WTC11 (cell line): Measurements from ENCODE around the gene TUT4. TPM values are rescaled to one million over a fixed set of nuclear protein-coding genes. Genes with fewer than 3 reads are reported as not detected.

ENCODE experiments used
- ATAC-seq: fragments of 200-7000 bp; cut with Tn5 transposase; 2 replicates; pipeline ENCODE4 v1.10.0; 2021; ENCODE audit warnings: mild to moderate bottlenecking, moderate library complexity
- CTCF ChIA-PET: fragments of 300-600 bp; sonication (Branson Sonifier 250); formaldehyde crosslinking; loops from one replicate; lab custom pipeline; 2021; ENCODE audit warnings: antibody characterized with exemption; lab: Charles Lee
- POLR2A ChIA-PET: fragments of 350-600 bp; sonication (Branson Sonifier 250); formaldehyde crosslinking; loops from one replicate; lab custom pipeline; 2021; ENCODE audit warnings: antibody characterized with exemption; lab: Charles Lee
- DNase-seq: peaks from one replicate; pipeline ENCODE4 v3.0.0; 2021; ENCODE audit warnings: low spot score
- H3K27ac Mint-ChIP-seq: 2 replicates; pipeline ENCODE4 v1.8.0; 2021; ENCODE audit warnings: mixed read lengths
- H3K27me3 Mint-ChIP-seq: 2 replicates; pipeline ENCODE4 v1.8.0; 2021; ENCODE audit warnings: low read depth, mild to moderate bottlenecking, moderate library complexity, mixed read lengths
- H3K36me3 Mint-ChIP-seq: 2 replicates; pipeline ENCODE4 v1.8.0; 2021; ENCODE audit warnings: mixed read lengths
- H3K4me1 Mint-ChIP-seq: 2 replicates; pipeline ENCODE4 v1.8.0; 2022; ENCODE audit warnings: mixed read lengths
- H3K4me3 Mint-ChIP-seq: 2 replicates; pipeline ENCODE4 v1.8.0; 2021; ENCODE audit warnings: mild to moderate bottlenecking, moderate library complexity, mixed read lengths
- H3K9me3 Mint-ChIP-seq: 2 replicates; pipeline ENCODE4 v1.8.0; 2021; ENCODE audit warnings: mixed read lengths
- ATF1 ChIP-seq: sonication (generic); formaldehyde crosslinking; IDR thresholded peaks from 2 replicates; pipeline ENCODE4 v1.8.1; 2023; ENCODE audit warnings: mild to moderate bottlenecking, moderate library complexity, missing genetic modification reagents
- CBFB ChIP-seq: sonication (generic); formaldehyde crosslinking; IDR thresholded peaks from 2 replicates; pipeline ENCODE4 v1.8.1; 2022; ENCODE audit warnings: mild to moderate bottlenecking, low read depth, missing genetic modification reagents
- FOXJ3 ChIP-seq: sonication (generic); formaldehyde crosslinking; IDR thresholded peaks from 2 replicates; pipeline ENCODE4 v1.9.0; 2021; ENCODE audit warnings: missing genetic modification reagents, mild to moderate bottlenecking, borderline replicate concordance
- NFE2L1 ChIP-seq: sonication (generic); formaldehyde crosslinking; IDR thresholded peaks from 2 replicates; pipeline ENCODE4 v1.8.1; 2023; ENCODE audit warnings: missing genetic modification reagents
- SOX15 ChIP-seq: fragments of 250-450 bp; sonication (Bioruptor Pico); IDR thresholded peaks from 2 replicates; pipeline ENCODE4 v1.9.0; 2021; ENCODE audit warnings: mild to moderate bottlenecking
- SP1 ChIP-seq: sonication (generic); formaldehyde crosslinking; conservative IDR thresholded peaks from 2 replicates; pipeline ENCODE4 v1.8.1; 2022; ENCODE audit warnings: missing genetic modification reagents
- TEAD1 ChIP-seq: sonication (generic); formaldehyde crosslinking; IDR thresholded peaks from 2 replicates; pipeline ENCODE4 v1.8.0; 2022; ENCODE audit warnings: mild to moderate bottlenecking, missing genetic modification reagents
- ZNF121 ChIP-seq: sonication (generic); formaldehyde crosslinking; IDR thresholded peaks from 2 replicates; pipeline ENCODE4 v1.8.0; 2023; ENCODE audit warnings: missing genetic modification reagents
- ZNF232 ChIP-seq: sonication (generic); formaldehyde crosslinking; IDR thresholded peaks from 2 replicates; pipeline ENCODE4 v1.8.0; 2022; ENCODE audit warnings: mild to moderate bottlenecking, missing genetic modification reagents
- ZNF263 ChIP-seq: sonication (generic); formaldehyde crosslinking; IDR thresholded peaks from 2 replicates; pipeline ENCODE4 v1.8.1; 2022; ENCODE audit warnings: low read depth, mild to moderate bottlenecking, moderate library complexity, missing genetic modification reagents
- total RNA-seq: library from RNA; stranded (reverse); gene quantifications from 3 replicates; pipeline ENCODE4 v1.2.3, GENCODE V29; 2021
- TF ChIP-seq, protein P1 (sequence below): sonication (generic); formaldehyde crosslinking; IDR thresholded peaks from 2 replicates; pipeline ENCODE4 v1.8.1; 2022; ENCODE audit warnings: mild to moderate bottlenecking, moderate library complexity, missing genetic modification reagents
- TF ChIP-seq, protein P2 (sequence below): sonication (generic); formaldehyde crosslinking; IDR thresholded peaks from 2 replicates; pipeline ENCODE4 v1.8.0; 2023; ENCODE audit warnings: missing genetic modification reagents
- TF ChIP-seq, protein P3 (sequence below): sonication (generic); formaldehyde crosslinking; IDR thresholded peaks from 2 replicates; pipeline ENCODE4 v1.8.0; 2023; ENCODE audit warnings: mild to moderate bottlenecking, missing genetic modification reagents
- TF ChIP-seq, protein P4 (sequence below): sonication (generic); formaldehyde crosslinking; IDR thresholded peaks from 2 replicates; pipeline ENCODE4 v1.8.1; 2023; ENCODE audit warnings: mild to moderate bottlenecking, missing genetic modification reagents
- TF ChIP-seq, protein P5 (sequence below): sonication (generic); formaldehyde crosslinking; IDR thresholded peaks from 2 replicates; pipeline ENCODE4 v1.8.1; 2023; ENCODE audit warnings: mild to moderate bottlenecking, missing genetic modification reagents, borderline replicate concordance
- TF ChIP-seq, protein P6 (sequence below): sonication (generic); formaldehyde crosslinking; IDR thresholded peaks from 2 replicates; pipeline ENCODE4 v1.8.1; 2022; ENCODE audit warnings: low read depth, missing genetic modification reagents, borderline replicate concordance
- TF ChIP-seq, protein P7 (sequence below): sonication (generic); formaldehyde crosslinking; IDR thresholded peaks from 2 replicates; pipeline ENCODE4 v1.8.0; 2023; ENCODE audit warnings: missing genetic modification reagents, mild to moderate bottlenecking, borderline replicate concordance

The TUT4 gene
- total RNA-seq, 1 experiment from 2014 or later: 63.3 TPM

DNA sequence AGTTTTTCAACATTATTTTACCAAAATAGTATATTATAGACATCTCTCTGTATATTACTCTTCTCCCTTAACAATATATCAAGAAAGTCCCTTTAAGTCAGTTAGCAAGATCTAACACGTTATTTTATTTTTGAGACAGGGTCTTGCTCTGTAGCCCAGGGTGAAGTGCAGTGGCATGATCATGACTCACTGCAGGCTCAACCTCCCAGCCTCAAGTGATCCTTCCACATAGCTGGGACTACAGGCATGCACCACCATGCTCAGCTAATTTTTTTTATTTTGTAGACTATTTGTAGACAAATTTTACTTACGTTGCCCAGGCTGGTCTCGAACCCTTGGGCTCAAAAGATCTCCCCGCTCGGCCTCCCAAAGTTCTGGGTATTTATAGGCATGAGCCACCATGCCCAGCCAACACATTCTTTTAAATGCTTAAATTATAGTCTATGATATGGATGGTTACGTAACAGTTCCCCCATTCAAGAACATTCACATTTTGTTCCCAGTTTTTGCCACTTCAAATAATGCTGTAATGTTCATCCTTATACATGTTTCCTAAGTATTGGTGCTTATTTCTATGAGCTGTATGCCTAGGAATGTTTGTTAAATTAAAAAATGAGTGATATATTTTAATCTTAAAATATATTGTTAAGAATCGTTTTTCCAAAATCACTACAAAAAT, 70.4 kb downstream of the TUT4 start:
- POLR2A ChIA-PET: no interaction called here
- peaks cover 3% of the 10 kb centered on the region for H3K36me3 Mint-ChIP-seq

More for the DNA sequence above, 70.4 kb downstream of the TUT4 start:
- no peaks in the 10 kb centered on the region for H3K9me3 Mint-ChIP-seq
- H3K27me3 Mint-ChIP-seq: no peaks in the 10 kb centered on the region
- no peak overlapping the region for H3K4me3 Mint-ChIP-seq
- no peaks in the 10 kb centered on the region for H3K4me1 Mint-ChIP-seq
- no peak for TF ChIP-seq FOXJ3
- no peak for TF ChIP-seq SP1 (CRISPR knock-in tag)
- TF ChIP-seq TEAD1 (CRISPR knock-in tag): no peak
- TF ChIP-seq, protein P1, sequence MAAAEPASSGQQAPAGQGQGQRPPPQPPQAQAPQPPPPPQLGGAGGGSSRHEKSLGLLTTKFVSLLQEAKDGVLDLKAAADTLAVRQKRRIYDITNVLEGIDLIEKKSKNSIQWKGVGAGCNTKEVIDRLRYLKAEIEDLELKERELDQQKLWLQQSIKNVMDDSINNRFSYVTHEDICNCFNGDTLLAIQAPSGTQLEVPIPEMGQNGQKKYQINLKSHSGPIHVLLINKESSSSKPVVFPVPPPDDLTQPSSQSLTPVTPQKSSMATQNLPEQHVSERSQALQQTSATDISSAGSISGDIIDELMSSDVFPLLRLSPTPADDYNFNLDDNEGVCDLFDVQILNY (CRISPR knock-in tag): no peak
- TF ChIP-seq, protein P2, sequence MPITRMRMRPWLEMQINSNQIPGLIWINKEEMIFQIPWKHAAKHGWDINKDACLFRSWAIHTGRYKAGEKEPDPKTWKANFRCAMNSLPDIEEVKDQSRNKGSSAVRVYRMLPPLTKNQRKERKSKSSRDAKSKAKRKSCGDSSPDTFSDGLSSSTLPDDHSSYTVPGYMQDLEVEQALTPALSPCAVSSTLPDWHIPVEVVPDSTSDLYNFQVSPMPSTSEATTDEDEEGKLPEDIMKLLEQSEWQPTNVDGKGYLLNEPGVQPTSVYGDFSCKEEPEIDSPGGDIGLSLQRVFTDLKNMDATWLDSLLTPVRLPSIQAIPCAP (CRISPR knock-in tag): no peak
- TF ChIP-seq, protein P3, sequence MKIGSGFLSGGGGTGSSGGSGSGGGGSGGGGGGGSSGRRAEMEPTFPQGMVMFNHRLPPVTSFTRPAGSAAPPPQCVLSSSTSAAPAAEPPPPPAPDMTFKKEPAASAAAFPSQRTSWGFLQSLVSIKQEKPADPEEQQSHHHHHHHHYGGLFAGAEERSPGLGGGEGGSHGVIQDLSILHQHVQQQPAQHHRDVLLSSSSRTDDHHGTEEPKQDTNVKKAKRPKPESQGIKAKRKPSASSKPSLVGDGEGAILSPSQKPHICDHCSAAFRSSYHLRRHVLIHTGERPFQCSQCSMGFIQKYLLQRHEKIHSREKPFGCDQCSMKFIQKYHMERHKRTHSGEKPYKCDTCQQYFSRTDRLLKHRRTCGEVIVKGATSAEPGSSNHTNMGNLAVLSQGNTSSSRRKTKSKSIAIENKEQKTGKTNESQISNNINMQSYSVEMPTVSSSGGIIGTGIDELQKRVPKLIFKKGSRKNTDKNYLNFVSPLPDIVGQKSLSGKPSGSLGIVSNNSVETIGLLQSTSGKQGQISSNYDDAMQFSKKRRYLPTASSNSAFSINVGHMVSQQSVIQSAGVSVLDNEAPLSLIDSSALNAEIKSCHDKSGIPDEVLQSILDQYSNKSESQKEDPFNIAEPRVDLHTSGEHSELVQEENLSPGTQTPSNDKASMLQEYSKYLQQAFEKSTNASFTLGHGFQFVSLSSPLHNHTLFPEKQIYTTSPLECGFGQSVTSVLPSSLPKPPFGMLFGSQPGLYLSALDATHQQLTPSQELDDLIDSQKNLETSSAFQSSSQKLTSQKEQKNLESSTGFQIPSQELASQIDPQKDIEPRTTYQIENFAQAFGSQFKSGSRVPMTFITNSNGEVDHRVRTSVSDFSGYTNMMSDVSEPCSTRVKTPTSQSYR (CRISPR knock-in tag): no peak
- TF ChIP-seq CBFB (CRISPR knock-in tag): no peak
- TF ChIP-seq, protein P4, sequence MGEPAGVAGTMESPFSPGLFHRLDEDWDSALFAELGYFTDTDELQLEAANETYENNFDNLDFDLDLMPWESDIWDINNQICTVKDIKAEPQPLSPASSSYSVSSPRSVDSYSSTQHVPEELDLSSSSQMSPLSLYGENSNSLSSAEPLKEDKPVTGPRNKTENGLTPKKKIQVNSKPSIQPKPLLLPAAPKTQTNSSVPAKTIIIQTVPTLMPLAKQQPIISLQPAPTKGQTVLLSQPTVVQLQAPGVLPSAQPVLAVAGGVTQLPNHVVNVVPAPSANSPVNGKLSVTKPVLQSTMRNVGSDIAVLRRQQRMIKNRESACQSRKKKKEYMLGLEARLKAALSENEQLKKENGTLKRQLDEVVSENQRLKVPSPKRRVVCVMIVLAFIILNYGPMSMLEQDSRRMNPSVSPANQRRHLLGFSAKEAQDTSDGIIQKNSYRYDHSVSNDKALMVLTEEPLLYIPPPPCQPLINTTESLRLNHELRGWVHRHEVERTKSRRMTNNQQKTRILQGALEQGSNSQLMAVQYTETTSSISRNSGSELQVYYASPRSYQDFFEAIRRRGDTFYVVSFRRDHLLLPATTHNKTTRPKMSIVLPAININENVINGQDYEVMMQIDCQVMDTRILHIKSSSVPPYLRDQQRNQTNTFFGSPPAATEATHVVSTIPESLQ (CRISPR knock-in tag): no peak
- TF ChIP-seq, protein P5, sequence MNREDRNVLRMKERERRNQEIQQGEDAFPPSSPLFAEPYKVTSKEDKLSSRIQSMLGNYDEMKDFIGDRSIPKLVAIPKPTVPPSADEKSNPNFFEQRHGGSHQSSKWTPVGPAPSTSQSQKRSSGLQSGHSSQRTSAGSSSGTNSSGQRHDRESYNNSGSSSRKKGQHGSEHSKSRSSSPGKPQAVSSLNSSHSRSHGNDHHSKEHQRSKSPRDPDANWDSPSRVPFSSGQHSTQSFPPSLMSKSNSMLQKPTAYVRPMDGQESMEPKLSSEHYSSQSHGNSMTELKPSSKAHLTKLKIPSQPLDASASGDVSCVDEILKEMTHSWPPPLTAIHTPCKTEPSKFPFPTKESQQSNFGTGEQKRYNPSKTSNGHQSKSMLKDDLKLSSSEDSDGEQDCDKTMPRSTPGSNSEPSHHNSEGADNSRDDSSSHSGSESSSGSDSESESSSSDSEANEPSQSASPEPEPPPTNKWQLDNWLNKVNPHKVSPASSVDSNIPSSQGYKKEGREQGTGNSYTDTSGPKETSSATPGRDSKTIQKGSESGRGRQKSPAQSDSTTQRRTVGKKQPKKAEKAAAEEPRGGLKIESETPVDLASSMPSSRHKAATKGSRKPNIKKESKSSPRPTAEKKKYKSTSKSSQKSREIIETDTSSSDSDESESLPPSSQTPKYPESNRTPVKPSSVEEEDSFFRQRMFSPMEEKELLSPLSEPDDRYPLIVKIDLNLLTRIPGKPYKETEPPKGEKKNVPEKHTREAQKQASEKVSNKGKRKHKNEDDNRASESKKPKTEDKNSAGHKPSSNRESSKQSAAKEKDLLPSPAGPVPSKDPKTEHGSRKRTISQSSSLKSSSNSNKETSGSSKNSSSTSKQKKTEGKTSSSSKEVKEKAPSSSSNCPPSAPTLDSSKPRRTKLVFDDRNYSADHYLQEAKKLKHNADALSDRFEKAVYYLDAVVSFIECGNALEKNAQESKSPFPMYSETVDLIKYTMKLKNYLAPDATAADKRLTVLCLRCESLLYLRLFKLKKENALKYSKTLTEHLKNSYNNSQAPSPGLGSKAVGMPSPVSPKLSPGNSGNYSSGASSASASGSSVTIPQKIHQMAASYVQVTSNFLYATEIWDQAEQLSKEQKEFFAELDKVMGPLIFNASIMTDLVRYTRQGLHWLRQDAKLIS: no peak
- TF ChIP-seq, protein P6, sequence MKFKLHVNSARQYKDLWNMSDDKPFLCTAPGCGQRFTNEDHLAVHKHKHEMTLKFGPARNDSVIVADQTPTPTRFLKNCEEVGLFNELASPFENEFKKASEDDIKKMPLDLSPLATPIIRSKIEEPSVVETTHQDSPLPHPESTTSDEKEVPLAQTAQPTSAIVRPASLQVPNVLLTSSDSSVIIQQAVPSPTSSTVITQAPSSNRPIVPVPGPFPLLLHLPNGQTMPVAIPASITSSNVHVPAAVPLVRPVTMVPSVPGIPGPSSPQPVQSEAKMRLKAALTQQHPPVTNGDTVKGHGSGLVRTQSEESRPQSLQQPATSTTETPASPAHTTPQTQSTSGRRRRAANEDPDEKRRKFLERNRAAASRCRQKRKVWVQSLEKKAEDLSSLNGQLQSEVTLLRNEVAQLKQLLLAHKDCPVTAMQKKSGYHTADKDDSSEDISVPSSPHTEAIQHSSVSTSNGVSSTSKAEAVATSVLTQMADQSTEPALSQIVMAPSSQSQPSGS (CRISPR knock-in tag): no peak
- no peak for TF ChIP-seq ATF1
- TF ChIP-seq, protein P7, sequence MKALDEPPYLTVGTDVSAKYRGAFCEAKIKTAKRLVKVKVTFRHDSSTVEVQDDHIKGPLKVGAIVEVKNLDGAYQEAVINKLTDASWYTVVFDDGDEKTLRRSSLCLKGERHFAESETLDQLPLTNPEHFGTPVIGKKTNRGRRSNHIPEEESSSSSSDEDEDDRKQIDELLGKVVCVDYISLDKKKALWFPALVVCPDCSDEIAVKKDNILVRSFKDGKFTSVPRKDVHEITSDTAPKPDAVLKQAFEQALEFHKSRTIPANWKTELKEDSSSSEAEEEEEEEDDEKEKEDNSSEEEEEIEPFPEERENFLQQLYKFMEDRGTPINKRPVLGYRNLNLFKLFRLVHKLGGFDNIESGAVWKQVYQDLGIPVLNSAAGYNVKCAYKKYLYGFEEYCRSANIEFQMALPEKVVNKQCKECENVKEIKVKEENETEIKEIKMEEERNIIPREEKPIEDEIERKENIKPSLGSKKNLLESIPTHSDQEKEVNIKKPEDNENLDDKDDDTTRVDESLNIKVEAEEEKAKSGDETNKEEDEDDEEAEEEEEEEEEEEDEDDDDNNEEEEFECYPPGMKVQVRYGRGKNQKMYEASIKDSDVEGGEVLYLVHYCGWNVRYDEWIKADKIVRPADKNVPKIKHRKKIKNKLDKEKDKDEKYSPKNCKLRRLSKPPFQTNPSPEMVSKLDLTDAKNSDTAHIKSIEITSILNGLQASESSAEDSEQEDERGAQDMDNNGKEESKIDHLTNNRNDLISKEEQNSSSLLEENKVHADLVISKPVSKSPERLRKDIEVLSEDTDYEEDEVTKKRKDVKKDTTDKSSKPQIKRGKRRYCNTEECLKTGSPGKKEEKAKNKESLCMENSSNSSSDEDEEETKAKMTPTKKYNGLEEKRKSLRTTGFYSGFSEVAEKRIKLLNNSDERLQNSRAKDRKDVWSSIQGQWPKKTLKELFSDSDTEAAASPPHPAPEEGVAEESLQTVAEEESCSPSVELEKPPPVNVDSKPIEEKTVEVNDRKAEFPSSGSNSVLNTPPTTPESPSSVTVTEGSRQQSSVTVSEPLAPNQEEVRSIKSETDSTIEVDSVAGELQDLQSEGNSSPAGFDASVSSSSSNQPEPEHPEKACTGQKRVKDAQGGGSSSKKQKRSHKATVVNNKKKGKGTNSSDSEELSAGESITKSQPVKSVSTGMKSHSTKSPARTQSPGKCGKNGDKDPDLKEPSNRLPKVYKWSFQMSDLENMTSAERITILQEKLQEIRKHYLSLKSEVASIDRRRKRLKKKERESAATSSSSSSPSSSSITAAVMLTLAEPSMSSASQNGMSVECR (CRISPR knock-in tag): no peak
- no peak for TF ChIP-seq NFE2L1 (CRISPR knock-in tag)
- no peak for TF ChIP-seq ZNF263
- TF ChIP-seq SOX15 (CRISPR knock-in tag): no peak
- TF ChIP-seq ZNF232 (CRISPR knock-in tag): no peak
- TF ChIP-seq ZNF121 (CRISPR knock-in tag): no peak
- CTCF ChIA-PET: no interaction called here
- no peak overlapping the region for H3K27ac Mint-ChIP-seq
- ATAC-seq: no peak
- no peak for DNase-seq
